ENCODE measurements around the gene CDH10. TPM values are rescaled to one million over a fixed set of nuclear protein-coding genes. Genes with fewer than 3 reads are reported as not detected.
A peak's percentile ranks its signal among the peaks of the same experiment; 100 is the strongest.

CDH10 gene
- polyA plus RNA-seq, 2 of the 4 experiments (the other 2 are of a cell fraction), result 0.58 to 0.63 TPM

DNA sequence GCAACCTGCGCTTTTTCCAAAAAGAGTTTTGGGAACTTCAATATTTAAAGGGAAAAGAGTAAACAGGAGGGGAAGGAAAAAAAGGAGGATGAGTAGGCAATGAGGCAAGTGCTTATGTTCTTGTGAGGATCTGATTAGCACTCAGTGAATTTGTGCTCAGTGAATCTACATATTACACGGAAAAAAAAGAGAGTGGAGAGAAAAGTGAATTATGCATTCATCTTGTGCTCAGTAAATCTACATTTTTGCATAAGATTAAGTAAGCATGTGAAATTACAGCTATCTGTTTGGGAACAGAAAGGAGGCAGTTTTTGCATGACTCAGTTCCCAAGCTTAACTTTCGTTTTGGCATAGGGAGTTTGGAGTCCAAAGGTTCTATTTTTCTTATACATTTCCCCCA lies 170.1 kb downstream of the CDH10 start:
- Histone ChIP-seq H3K27ac (no peak overlapping the region), H3K9me3 (no peaks in the 10 kb centered on the region), H3K4me3 (no peak overlapping the region), H3K4me2 (peak overlapping the region; percentile 66), H3K4me1 (0 out of 3 replicates have a peak, but pooled peaks cover 4% of the 10 kb centered on the region)
- ChIA-PET POLR2A (no interaction called here), CTCF (no interaction called here)
- FAIRE-seq, result no peak
- 13% methylated on average over 3 of the region's 3 CpGs for WGBS (ENCODE audit: missing lambda C conversion rate)
- no peak for ATAC-seq
- TF ChIP-seq FOSL2 (IDR thresholded peaks at IDR 0.05), result no peak
- no peak for TF ChIP-seq FOSL2 (CRISPR knock-in tag; IDR thresholded peaks at IDR 0.05)
- TF ChIP-seq, protein P1, sequence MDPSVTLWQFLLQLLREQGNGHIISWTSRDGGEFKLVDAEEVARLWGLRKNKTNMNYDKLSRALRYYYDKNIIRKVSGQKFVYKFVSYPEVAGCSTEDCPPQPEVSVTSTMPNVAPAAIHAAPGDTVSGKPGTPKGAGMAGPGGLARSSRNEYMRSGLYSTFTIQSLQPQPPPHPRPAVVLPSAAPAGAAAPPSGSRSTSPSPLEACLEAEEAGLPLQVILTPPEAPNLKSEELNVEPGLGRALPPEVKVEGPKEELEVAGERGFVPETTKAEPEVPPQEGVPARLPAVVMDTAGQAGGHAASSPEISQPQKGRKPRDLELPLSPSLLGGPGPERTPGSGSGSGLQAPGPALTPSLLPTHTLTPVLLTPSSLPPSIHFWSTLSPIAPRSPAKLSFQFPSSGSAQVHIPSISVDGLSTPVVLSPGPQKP (IDR thresholded peaks at IDR 0.05; ENCODE audit: low read depth, low read length), result no peak
- TF ChIP-seq, protein P2, sequence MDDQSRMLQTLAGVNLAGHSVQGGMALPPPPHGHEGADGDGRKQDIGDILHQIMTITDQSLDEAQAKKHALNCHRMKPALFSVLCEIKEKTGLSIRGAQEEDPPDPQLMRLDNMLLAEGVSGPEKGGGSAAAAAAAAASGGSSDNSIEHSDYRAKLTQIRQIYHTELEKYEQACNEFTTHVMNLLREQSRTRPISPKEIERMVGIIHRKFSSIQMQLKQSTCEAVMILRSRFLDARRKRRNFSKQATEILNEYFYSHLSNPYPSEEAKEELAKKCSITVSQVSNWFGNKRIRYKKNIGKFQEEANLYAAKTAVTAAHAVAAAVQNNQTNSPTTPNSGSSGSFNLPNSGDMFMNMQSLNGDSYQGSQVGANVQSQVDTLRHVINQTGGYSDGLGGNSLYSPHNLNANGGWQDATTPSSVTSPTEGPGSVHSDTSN (IDR thresholded peaks at IDR 0.05), result no peak
- TF ChIP-seq KDM1A (IDR thresholded peaks at IDR 0.05; ENCODE audit: low read depth), result no peak
- TF ChIP-seq TFCP2L1 (CRISPR knock-in tag; IDR thresholded peaks at IDR 0.05), result no peak
- TF ChIP-seq HOXB5 (CRISPR knock-in tag; IDR thresholded peaks at IDR 0.05), result no peak
- TF ChIP-seq HEYL (CRISPR knock-in tag; IDR thresholded peaks at IDR 0.05), result no peak
- TF ChIP-seq, protein P3, sequence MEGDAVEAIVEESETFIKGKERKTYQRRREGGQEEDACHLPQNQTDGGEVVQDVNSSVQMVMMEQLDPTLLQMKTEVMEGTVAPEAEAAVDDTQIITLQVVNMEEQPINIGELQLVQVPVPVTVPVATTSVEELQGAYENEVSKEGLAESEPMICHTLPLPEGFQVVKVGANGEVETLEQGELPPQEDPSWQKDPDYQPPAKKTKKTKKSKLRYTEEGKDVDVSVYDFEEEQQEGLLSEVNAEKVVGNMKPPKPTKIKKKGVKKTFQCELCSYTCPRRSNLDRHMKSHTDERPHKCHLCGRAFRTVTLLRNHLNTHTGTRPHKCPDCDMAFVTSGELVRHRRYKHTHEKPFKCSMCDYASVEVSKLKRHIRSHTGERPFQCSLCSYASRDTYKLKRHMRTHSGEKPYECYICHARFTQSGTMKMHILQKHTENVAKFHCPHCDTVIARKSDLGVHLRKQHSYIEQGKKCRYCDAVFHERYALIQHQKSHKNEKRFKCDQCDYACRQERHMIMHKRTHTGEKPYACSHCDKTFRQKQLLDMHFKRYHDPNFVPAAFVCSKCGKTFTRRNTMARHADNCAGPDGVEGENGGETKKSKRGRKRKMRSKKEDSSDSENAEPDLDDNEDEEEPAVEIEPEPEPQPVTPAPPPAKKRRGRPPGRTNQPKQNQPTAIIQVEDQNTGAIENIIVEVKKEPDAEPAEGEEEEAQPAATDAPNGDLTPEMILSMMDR (IDR thresholded peaks at IDR 0.05), result no peak
- no peak for TF ChIP-seq NR3C1 (IDR thresholded peaks at IDR 0.05)
- no peak for TF ChIP-seq JUNB (IDR thresholded peaks at IDR 0.05)
- no peak for TF ChIP-seq EP300 (IDR thresholded peaks at IDR 0.05)
- DNase-seq (ENCODE audit: low read depth in 1 of 2, low spot score in 1 of 2), result no peak

DNA sequence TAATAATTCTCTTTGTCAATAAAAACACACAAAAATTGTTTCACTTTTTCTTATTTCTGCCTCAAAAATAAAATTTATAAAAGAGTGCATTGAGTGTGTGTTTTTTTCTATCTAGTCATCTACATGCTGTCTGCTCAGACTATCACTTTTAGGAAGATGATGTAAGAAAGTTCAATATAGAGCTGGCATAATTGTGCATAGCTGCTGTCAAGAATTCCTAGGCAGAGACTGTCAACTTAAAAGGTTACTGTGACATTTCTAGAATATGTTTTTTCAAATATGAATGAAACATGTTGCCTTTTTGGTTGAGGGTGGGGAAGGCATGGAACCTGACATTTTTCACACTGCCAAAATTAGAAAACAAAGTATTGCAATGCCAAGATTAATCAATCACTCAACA lies 172.3 kb downstream of the CDH10 start:
- ATAC-seq (no peak), FAIRE-seq (no peak), DNase-seq (ENCODE audit: low read depth in 1 of 2, low spot score in 1 of 2) (no peak)
- no peak overlapping the region for H3K4me2 ChIP-seq
- TF ChIP-seq SREBF2 (IDR thresholded peaks at IDR 0.05), result no peak
- TF ChIP-seq POLR2A (IDR thresholded peaks at IDR 0.05; ENCODE audit: low read length), result no peak
- no peak for TF ChIP-seq EHMT2 (IDR thresholded peaks at IDR 0.05; ENCODE audit: low read depth)
- TF ChIP-seq PHF8 (IDR thresholded peaks at IDR 0.05; ENCODE audit: borderline replicate concordance, low read depth), result no peak
- no peak for TF ChIP-seq SMC3 (IDR thresholded peaks at IDR 0.05)
- no peak for TF ChIP-seq CHD4 (IDR thresholded peaks at IDR 0.05; ENCODE audit: borderline replicate concordance)
- no peak for TF ChIP-seq FOXS1 (CRISPR knock-in tag; IDR thresholded peaks at IDR 0.05)
- TF ChIP-seq RNF2 (IDR thresholded peaks at IDR 0.05; ENCODE audit: borderline replicate concordance, low read depth), result no peak
- TF ChIP-seq, protein P4, sequence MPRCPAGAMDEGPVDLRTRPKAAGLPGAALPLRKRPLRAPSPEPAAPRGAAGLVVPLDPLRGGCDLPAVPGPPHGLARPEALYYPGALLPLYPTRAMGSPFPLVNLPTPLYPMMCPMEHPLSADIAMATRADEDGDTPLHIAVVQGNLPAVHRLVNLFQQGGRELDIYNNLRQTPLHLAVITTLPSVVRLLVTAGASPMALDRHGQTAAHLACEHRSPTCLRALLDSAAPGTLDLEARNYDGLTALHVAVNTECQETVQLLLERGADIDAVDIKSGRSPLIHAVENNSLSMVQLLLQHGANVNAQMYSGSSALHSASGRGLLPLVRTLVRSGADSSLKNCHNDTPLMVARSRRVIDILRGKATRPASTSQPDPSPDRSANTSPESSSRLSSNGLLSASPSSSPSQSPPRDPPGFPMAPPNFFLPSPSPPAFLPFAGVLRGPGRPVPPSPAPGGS (IDR thresholded peaks at IDR 0.05), result no peak
- TF ChIP-seq RARB (CRISPR knock-in tag; IDR thresholded peaks at IDR 0.05), result no peak
- TF ChIP-seq HDAC2 (IDR thresholded peaks at IDR 0.05), result no peak
- TF ChIP-seq NPAS2 (CRISPR knock-in tag; IDR thresholded peaks at IDR 0.05; ENCODE audit: borderline replicate concordance), result no peak
- TF ChIP-seq CBX2 (IDR thresholded peaks at IDR 0.05; ENCODE audit: borderline replicate concordance, low read depth), result no peak
- TF ChIP-seq, protein P5, sequence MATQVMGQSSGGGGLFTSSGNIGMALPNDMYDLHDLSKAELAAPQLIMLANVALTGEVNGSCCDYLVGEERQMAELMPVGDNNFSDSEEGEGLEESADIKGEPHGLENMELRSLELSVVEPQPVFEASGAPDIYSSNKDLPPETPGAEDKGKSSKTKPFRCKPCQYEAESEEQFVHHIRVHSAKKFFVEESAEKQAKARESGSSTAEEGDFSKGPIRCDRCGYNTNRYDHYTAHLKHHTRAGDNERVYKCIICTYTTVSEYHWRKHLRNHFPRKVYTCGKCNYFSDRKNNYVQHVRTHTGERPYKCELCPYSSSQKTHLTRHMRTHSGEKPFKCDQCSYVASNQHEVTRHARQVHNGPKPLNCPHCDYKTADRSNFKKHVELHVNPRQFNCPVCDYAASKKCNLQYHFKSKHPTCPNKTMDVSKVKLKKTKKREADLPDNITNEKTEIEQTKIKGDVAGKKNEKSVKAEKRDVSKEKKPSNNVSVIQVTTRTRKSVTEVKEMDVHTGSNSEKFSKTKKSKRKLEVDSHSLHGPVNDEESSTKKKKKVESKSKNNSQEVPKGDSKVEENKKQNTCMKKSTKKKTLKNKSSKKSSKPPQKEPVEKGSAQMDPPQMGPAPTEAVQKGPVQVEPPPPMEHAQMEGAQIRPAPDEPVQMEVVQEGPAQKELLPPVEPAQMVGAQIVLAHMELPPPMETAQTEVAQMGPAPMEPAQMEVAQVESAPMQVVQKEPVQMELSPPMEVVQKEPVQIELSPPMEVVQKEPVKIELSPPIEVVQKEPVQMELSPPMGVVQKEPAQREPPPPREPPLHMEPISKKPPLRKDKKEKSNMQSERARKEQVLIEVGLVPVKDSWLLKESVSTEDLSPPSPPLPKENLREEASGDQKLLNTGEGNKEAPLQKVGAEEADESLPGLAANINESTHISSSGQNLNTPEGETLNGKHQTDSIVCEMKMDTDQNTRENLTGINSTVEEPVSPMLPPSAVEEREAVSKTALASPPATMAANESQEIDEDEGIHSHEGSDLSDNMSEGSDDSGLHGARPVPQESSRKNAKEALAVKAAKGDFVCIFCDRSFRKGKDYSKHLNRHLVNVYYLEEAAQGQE (IDR thresholded peaks at IDR 0.05), result no peak
- no peak for TF ChIP-seq HOXB5 (CRISPR knock-in tag; IDR thresholded peaks at IDR 0.05)
- POLR2A ChIA-PET, result no interaction called here
- no peak overlapping the region for H3K4me3 ChIP-seq
- no peak overlapping the region for H3K27ac ChIP-seq
- CTCF ChIA-PET, result no interaction called here
- no peaks in the 10 kb centered on the region for H3K9me3 ChIP-seq
- 0 out of 3 replicates have a peak, but pooled peaks cover 4% of the 10 kb centered on the region for H3K4me1 ChIP-seq

Measured in A549 (cell line).